Neuron (in vitro differentiated cells): ENCODE measurements around the gene CFAP73.

Source experiments
- H2AFZ ChIP-seq: one replicate; pipeline ENCODE4 v1.6.1; 2013; ENCODE audit warnings: low read depth, mild to moderate bottlenecking, inconsistent platforms, low read length, moderate library complexity
- H3K27me3 ChIP-seq: one replicate; pipeline ENCODE4 v1.6.1; 2013; ENCODE audit warnings: low read length; ENCODE audit not compliant: insufficient read depth
- H3K36me3 ChIP-seq: one replicate; pipeline ENCODE4 v1.6.1; 2013; ENCODE audit warnings: low read length; ENCODE audit not compliant: insufficient read depth
- H3K4me1 ChIP-seq: one replicate; pipeline ENCODE4 v1.6.1; 2013; ENCODE audit warnings: low read length; ENCODE audit not compliant: insufficient read depth
- H3K4me3 ChIP-seq: 2 replicates; pipeline ENCODE4 v1.5.1; 2013; ENCODE audit warnings: mild to moderate bottlenecking, low read length, moderate library complexity
- H3K9me3 ChIP-seq: one replicate; pipeline ENCODE4 v1.6.1; 2013; ENCODE audit warnings: low read length

The CFAP73 gene

DNA sequence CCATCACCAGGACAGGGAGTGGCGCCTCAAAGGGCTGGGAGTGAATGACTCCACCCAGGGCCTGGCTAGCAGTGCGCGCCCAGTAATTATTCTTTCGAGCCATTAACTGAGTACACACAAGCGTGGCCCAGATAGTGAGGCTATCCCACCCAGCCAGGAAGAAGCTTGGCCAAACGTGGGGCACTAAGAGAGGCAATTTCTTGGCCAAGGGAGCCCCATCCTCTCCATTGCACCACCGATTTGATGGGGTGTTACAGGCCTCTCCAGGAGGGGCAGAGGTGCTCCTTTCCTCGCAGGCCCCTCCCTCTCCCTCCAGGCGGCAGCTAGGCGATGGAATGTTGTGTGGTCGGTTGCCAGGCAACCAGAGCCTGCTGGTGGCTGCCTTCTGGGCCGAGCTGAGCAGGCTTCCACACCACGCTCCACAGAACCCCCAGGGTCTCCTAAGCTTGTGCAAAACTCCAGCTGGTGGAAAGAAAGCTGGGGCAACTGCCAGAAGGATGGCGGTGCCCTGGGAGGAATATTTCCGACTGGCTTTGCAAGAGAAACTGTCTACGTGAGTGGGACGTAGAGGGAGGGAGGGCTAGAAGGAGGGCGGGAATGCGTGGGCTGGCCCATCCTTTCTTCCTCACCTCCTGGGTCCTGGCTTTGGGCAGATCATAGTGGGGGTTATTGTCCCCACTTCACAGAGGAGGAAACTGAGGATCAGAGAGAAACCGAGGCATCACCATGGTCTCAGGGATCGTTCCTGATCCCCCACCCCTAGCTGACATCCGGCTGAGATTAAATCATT, at the start of gene CFAP73:
Gene CFAP73 (plus strand): TSS at position 364 of the 790 bp plus-strand sequence. CDS start 134 bp downstream, at position 498.
- Histone ChIP-seq H3K4me3 (no peak within 1 kb of the TSS), H3K4me1 (peaks cover 16% of the 10 kb centered on the region), H3K9me3 (no peaks in the 10 kb centered on the region)

GRCh38 chr12:113099764-113100163, 49.8 kb upstream of the CFAP73 start:
- peaks cover 4% of the 10 kb centered on the region for H3K4me1 ChIP-seq

More for the DNA sequence above, at the start of gene CFAP73:
- H2AFZ ChIP-seq: no peak within 1 kb of the TSS
- peaks cover 21% of the 10 kb centered on the region for H3K27me3 ChIP-seq
- H3K36me3 ChIP-seq: no peaks in the 10 kb centered on the region

GRCh38 chr12:113101751-113102150, 47.8 kb upstream of the CFAP73 start:
- Histone ChIP-seq H3K4me3 (no peak overlapping the region), H2AFZ (no peak overlapping the region), H3K4me1 (peaks cover 4% of the 10 kb centered on the region), H3K36me3 (no peaks in the 10 kb centered on the region), H3K27me3 (peaks cover 20% of the 10 kb centered on the region), H3K9me3 (no peaks in the 10 kb centered on the region)

More at GRCh38 chr12:113099764-113100163, 49.8 kb upstream of the CFAP73 start:
- no peak overlapping the region for H2AFZ ChIP-seq
- H3K9me3 ChIP-seq: no peaks in the 10 kb centered on the region
- no peak overlapping the region for H3K4me3 ChIP-seq
- no peaks in the 10 kb centered on the region for H3K36me3 ChIP-seq
- H3K27me3 ChIP-seq: peaks cover 14% of the 10 kb centered on the region

- Histone ChIP-seq H3K36me3 (no peaks in the 10 kb centered on the region), H3K9me3 (no peaks in the 10 kb centered on the region), H3K4me1 (peaks cover 4% of the 10 kb centered on the region), H3K4me3 (no peak overlapping the region), H2AFZ (no peak overlapping the region), H3K27me3 (peaks cover 25% of the 10 kb centered on the region)
Measured at GRCh38 chr12:113102811-113103210, 46.7 kb upstream of the CFAP73 start.

GRCh38 chr12:113103756-113104450, 45.6 kb upstream of the CFAP73 start:
- Histone ChIP-seq H2AFZ (no peak overlapping the region), H3K4me3 (no peak overlapping the region), H3K36me3 (no peaks in the 10 kb centered on the region), H3K9me3 (no peaks in the 10 kb centered on the region), H3K27me3 (peaks cover 25% of the 10 kb centered on the region), H3K4me1 (no peaks in the 10 kb centered on the region)

DNA sequence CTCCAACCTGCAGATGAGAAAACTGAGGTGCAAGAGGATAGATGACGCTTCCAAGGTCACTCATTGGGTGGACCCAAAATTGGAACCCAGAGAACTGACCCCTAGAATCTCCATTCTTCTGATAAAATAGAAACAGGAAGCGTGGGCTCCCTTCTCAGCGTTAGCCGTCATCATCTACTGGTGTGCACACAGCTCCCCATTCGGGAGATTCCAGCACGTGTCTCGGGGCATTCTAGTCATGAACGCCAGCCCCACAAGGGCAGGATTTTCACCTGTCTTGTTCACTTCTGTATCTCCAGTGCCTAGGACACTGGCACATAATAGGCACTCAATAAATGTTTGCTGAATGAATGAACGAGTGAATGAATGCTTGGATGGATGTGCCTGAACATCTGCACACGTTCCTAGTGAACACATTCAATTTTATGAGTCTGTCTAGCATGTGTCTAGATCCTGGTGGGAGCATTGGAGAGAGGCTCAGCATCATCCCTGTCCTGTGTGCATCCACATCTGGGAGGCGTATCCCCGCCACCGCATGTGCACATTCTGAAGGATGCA, 44.5 kb upstream of the CFAP73 start:
- Histone ChIP-seq H3K4me1 (no peaks in the 10 kb centered on the region), H2AFZ (no peak overlapping the region), H3K4me3 (no peak overlapping the region), H3K9me3 (no peaks in the 10 kb centered on the region), H3K36me3 (no peaks in the 10 kb centered on the region), H3K27me3 (peaks cover 29% of the 10 kb centered on the region)

GRCh38 chr12:113105606-113106271, 43.8 kb upstream of the CFAP73 start:
- Histone ChIP-seq H3K4me1 (no peaks in the 10 kb centered on the region), H3K36me3 (no peaks in the 10 kb centered on the region), H2AFZ (no peak overlapping the region), H3K4me3 (no peak overlapping the region), H3K27me3 (peaks cover 29% of the 10 kb centered on the region), H3K9me3 (no peaks in the 10 kb centered on the region)

DNA sequence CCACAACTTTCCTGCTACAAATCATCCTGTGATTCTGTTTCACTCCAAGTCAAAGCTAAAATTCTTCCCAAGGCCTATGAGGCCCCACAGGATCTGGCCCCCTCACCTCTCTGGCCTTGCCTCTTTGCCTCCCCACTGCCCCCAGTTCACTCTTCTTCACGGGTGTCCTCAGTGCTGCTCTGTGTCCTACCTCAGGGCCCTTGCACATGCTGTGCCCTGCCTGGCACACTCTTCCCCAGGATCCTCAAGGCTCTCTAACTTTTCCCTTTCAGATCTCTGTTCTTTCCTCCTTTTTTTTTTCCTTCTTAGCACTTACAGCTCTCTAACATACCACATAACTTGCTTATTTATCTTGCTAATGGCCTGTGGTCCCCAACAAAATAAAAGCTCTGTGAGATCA, 43.2 kb upstream of the CFAP73 start:
- Histone ChIP-seq H3K4me3 (no peak overlapping the region), H3K27me3 (peaks cover 29% of the 10 kb centered on the region), H3K9me3 (no peaks in the 10 kb centered on the region), H3K4me1 (no peaks in the 10 kb centered on the region), H3K36me3 (no peaks in the 10 kb centered on the region), H2AFZ (no peak overlapping the region)

- Histone ChIP-seq H3K27me3 (peaks cover 30% of the 10 kb centered on the region), H3K4me1 (no peaks in the 10 kb centered on the region), H3K36me3 (no peaks in the 10 kb centered on the region), H2AFZ (no peak overlapping the region), H3K4me3 (no peak overlapping the region), H3K9me3 (no peaks in the 10 kb centered on the region)
Measured at GRCh38 chr12:113108308-113108707, 41.2 kb upstream of the CFAP73 start.

GRCh38 chr12:113109360-113109759, 40.2 kb upstream of the CFAP73 start:
- H3K4me1 ChIP-seq: no peaks in the 10 kb centered on the region
- H3K9me3 ChIP-seq: no peaks in the 10 kb centered on the region
- no peak overlapping the region for H3K4me3 ChIP-seq
- peaks cover 27% of the 10 kb centered on the region for H3K27me3 ChIP-seq
- no peak overlapping the region for H2AFZ ChIP-seq
- H3K36me3 ChIP-seq: no peaks in the 10 kb centered on the region

DNA sequence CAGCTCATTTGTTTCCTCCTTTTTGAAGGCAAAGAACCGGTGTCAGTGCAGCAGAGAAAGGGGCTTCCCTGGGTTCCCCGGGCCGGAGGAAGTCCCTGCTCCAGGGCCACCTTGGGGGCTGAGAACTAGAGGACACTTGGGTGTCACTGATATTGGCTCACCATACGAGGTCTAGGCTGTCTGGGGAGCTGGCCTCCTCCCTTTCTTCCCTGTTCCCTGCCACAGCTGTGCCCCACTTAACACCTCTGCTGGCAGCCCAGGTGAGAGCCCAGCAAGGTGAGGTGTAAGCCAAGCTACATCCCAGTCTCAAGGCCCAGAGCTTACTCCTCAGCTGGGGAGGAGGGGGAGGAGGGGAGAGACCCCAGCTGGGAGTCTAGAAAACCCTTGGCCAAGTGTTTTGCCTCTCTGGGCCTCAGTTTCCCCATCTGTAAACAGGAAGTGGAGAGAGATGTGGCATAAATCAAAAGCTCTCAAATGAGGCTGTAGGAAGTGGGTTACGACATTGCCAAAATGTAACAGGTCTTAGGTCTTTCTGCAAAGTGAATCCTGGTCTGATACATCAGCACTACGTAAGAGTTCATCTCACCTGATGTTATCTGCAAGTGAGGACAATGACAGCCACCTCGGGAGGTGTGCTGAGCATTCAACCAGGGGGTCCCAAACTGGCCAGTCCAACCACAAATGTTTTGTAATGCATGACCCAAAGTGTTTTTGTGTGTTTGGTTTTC, 39.5 kb upstream of the CFAP73 start:
- Histone ChIP-seq H3K9me3 (no peaks in the 10 kb centered on the region), H2AFZ (no peak overlapping the region), H3K4me1 (no peaks in the 10 kb centered on the region), H3K27me3 (peaks cover 23% of the 10 kb centered on the region), H3K36me3 (no peaks in the 10 kb centered on the region), H3K4me3 (no peak overlapping the region)

GRCh38 chr12:113111247-113111646, 38.3 kb upstream of the CFAP73 start:
- H3K27me3 ChIP-seq: peaks cover 22% of the 10 kb centered on the region
- H3K4me1 ChIP-seq: no peaks in the 10 kb centered on the region
- no peaks in the 10 kb centered on the region for H3K36me3 ChIP-seq
- no peaks in the 10 kb centered on the region for H3K9me3 ChIP-seq
- no peak overlapping the region for H2AFZ ChIP-seq
- no peak overlapping the region for H3K4me3 ChIP-seq
